ENCODE results near the gene SHCBP1.

SHCBP1 gene

GRCh38 chr16:46606231-46606630 is 14.9 kb downstream of the SHCBP1 start:
- no peak for TF ChIP-seq USF1 (IDR thresholded peaks at IDR 0.05)
- TF ChIP-seq TAF1 (IDR thresholded peaks at IDR 0.05; ENCODE audit: low read depth): no peak
- TF ChIP-seq TEAD4 (IDR thresholded peaks at IDR 0.05): no peak
- TF ChIP-seq REST (IDR thresholded peaks at IDR 0.05; ENCODE audit: low read depth): no peak
- no peak for TF ChIP-seq EGR1 (IDR thresholded peaks at IDR 0.05)
- TF ChIP-seq FOXM1 (IDR thresholded peaks at IDR 0.05; ENCODE audit: borderline replicate concordance, low read depth): no peak

- TF ChIP-seq CREB1 (IDR thresholded peaks at IDR 0.05; ENCODE audit: low read depth): no peak
- TF ChIP-seq, protein P1, sequence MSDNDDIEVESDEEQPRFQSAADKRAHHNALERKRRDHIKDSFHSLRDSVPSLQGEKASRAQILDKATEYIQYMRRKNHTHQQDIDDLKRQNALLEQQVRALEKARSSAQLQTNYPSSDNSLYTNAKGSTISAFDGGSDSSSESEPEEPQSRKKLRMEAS (IDR thresholded peaks at IDR 0.05): no peak
- TF ChIP-seq TAF1 (IDR thresholded peaks at IDR 0.05; ENCODE audit: low read depth): no peak
- no peak for TF ChIP-seq TEAD4 (IDR thresholded peaks at IDR 0.05)
- TF ChIP-seq YY1 (IDR thresholded peaks at IDR 0.05; ENCODE audit: low read depth): no peak
- TF ChIP-seq ZBTB7A (IDR thresholded peaks at IDR 0.05; ENCODE audit: low read depth): no peak
- no peak for TF ChIP-seq CEBPB (IDR thresholded peaks at IDR 0.05)
- TF ChIP-seq EGR1 (IDR thresholded peaks at IDR 0.05): no peak
- TF ChIP-seq REST (IDR thresholded peaks at IDR 0.05; ENCODE audit: low read depth): no peak
- no peak for TF ChIP-seq EP300 (IDR thresholded peaks at IDR 0.05; ENCODE audit: borderline replicate concordance)
- TF ChIP-seq NFIC (IDR thresholded peaks at IDR 0.05): no peak
- TF ChIP-seq FOXM1 (IDR thresholded peaks at IDR 0.05; ENCODE audit: borderline replicate concordance, low read depth): no peak
- no peak for TF ChIP-seq USF1 (IDR thresholded peaks at IDR 0.05)
- TF ChIP-seq TCF12 (IDR thresholded peaks at IDR 0.05; ENCODE audit: low read depth): no peak
- no peak for TF ChIP-seq RAD21 (IDR thresholded peaks at IDR 0.05; ENCODE audit: low read depth)
Observed at GRCh38 chr16:46591257-46591656, 29.9 kb downstream of the SHCBP1 start.

- TF ChIP-seq CEBPB (IDR thresholded peaks at IDR 0.05): no peak
- TF ChIP-seq REST (IDR thresholded peaks at IDR 0.05; ENCODE audit: low read depth): no peak
- no peak for TF ChIP-seq YY1 (IDR thresholded peaks at IDR 0.05; ENCODE audit: low read depth)
- TF ChIP-seq TEAD4 (IDR thresholded peaks at IDR 0.05): no peak
- TF ChIP-seq FOXM1 (IDR thresholded peaks at IDR 0.05; ENCODE audit: borderline replicate concordance, low read depth): no peak
- no peak for TF ChIP-seq EP300 (IDR thresholded peaks at IDR 0.05; ENCODE audit: borderline replicate concordance)
- TF ChIP-seq EGR1 (IDR thresholded peaks at IDR 0.05): no peak
- no peak for TF ChIP-seq ZBTB7A (IDR thresholded peaks at IDR 0.05; ENCODE audit: low read depth)
- TF ChIP-seq TCF12 (IDR thresholded peaks at IDR 0.05; ENCODE audit: low read depth): no peak
- TF ChIP-seq, protein P1 (IDR thresholded peaks at IDR 0.05): no peak
- no peak for TF ChIP-seq RAD21 (IDR thresholded peaks at IDR 0.05; ENCODE audit: low read depth)
- no peak for TF ChIP-seq CREB1 (IDR thresholded peaks at IDR 0.05; ENCODE audit: low read depth)
Observed at GRCh38 chr16:46586011-46586577, 35.1 kb downstream of the SHCBP1 start.

GRCh38 chr16:46583036-46583435 is 38.1 kb downstream of the SHCBP1 start:
- TF ChIP-seq TEAD4 (IDR thresholded peaks at IDR 0.05) (no peak), CEBPB (IDR thresholded peaks at IDR 0.05) (no peak), REST (IDR thresholded peaks at IDR 0.05; ENCODE audit: low read depth) (no peak)
